CD4-positive, CD25-positive, alpha-beta regulatory T cell (primary cell): Measurements from ENCODE around the gene ASCC3. TPM values are rescaled to one million over a fixed set of nuclear protein-coding genes. Genes with fewer than 3 reads are reported as not detected.
"Not testable (repeated sequence)": the region's sequence is repeated elsewhere in the genome, so short reads cannot be mapped to it uniquely, and the experiment has no call there.

Experiments used
- ATAC-seq, 2 donors: fragments of 150-1000 bp; cut with Tn5 transposase; one replicate each; pipeline ENCODE4 v1.10.0; 2021; ENCODE audit warnings: low read depth in 2 of 2, moderate number of reproducible peaks in 2 of 2, moderate library complexity in 1 of 2
- DNase-seq, 3 donors: peaks; one replicate each; pipeline versions ENCODE4 v3.0.0 to v3.0.0-alpha.2; 2012 to 2022; ENCODE audit warnings: mixed read lengths in 1 of 3
- H3K27ac ChIP-seq: one replicate; pipeline ENCODE4 v1.7.0; 2013; ENCODE audit warnings: mild to moderate bottlenecking, low read length; ENCODE audit not compliant: insufficient read depth, poor library complexity, severe bottlenecking
- H3K27me3 ChIP-seq: one replicate; pipeline ENCODE4 v1.7.0; 2013; ENCODE audit warnings: low read length; ENCODE audit not compliant: control insufficient read depth, insufficient read depth
- H3K36me3 ChIP-seq: one replicate; pipeline ENCODE4 v1.7.0; 2013; ENCODE audit warnings: mild to moderate bottlenecking, low read length, moderate library complexity; ENCODE audit not compliant: control insufficient read depth, insufficient read depth
- H3K4me1 ChIP-seq: 2 replicates; pipeline ENCODE4 v1.7.0; 2013; ENCODE audit warnings: mild to moderate bottlenecking, low read length; ENCODE audit not compliant: insufficient read depth, control insufficient read depth, poor library complexity, severe bottlenecking
- H3K4me3 ChIP-seq: one replicate; pipeline ENCODE4 v1.7.0; 2013; ENCODE audit warnings: low read depth, mild to moderate bottlenecking, low read length, moderate library complexity
- H3K9me3 ChIP-seq, 2 experiments: 1 replicate in 1 of 2; 2 replicates in 1 of 2; pipeline ENCODE4 v1.7.0; 2013; ENCODE audit warnings: low read length in 2 of 2, mild to moderate bottlenecking in 1 of 2, moderate library complexity in 1 of 2; ENCODE audit not compliant: control insufficient read depth in 2 of 2
- H3K27ac Mint-ChIP-seq, 3 donors: one replicate each; pipeline ENCODE4 v1.8.0; 2020 to 2022; ENCODE audit warnings: mild to moderate bottlenecking in 3 of 3, mixed read lengths in 3 of 3, moderate library complexity in 2 of 3
- H3K27me3 Mint-ChIP-seq: one replicate; pipeline ENCODE4 v1.8.0; 2022; ENCODE audit warnings: mild to moderate bottlenecking, mixed read lengths
- H3K36me3 Mint-ChIP-seq: one replicate; pipeline ENCODE4 v1.8.0; 2020; ENCODE audit warnings: mixed read lengths
- H3K4me1 Mint-ChIP-seq, 4 donors: one replicate each; pipeline ENCODE4 v1.8.0; 2020 to 2022; ENCODE audit warnings: mixed read lengths in 4 of 4, mild to moderate bottlenecking in 1 of 4
- H3K4me3 Mint-ChIP-seq, 4 donors: one replicate each; pipeline ENCODE4 v1.8.0; 2020 to 2022; ENCODE audit warnings: mild to moderate bottlenecking in 4 of 4, mixed read lengths in 4 of 4, moderate library complexity in 3 of 4
- H3K9me3 Mint-ChIP-seq, 7 donors: one replicate each; pipeline ENCODE4 v1.8.0; 2020 to 2022; ENCODE audit warnings: mixed read lengths in 7 of 7, mild to moderate bottlenecking in 3 of 7, moderate library complexity in 2 of 7
- polyA plus RNA-seq, 4 donors: library from polyadenylated mRNA; unstranded; fragments of 300-500 nt; fragmentation: Illumina TruSeq; gene quantifications; one replicate each; pipeline ENCODE4 v1.2.3, GENCODE V29; 2021
- total RNA-seq: library from RNA; stranded (reverse); gene quantifications from one replicate; pipeline ENCODE4 v1.2.3, GENCODE V29; 2022

ASCC3 gene
- total and polyA plus RNA-seq, 5 donors from 2014 or later: 22.6 to 51.2 (median 29.2) TPM

DNA sequence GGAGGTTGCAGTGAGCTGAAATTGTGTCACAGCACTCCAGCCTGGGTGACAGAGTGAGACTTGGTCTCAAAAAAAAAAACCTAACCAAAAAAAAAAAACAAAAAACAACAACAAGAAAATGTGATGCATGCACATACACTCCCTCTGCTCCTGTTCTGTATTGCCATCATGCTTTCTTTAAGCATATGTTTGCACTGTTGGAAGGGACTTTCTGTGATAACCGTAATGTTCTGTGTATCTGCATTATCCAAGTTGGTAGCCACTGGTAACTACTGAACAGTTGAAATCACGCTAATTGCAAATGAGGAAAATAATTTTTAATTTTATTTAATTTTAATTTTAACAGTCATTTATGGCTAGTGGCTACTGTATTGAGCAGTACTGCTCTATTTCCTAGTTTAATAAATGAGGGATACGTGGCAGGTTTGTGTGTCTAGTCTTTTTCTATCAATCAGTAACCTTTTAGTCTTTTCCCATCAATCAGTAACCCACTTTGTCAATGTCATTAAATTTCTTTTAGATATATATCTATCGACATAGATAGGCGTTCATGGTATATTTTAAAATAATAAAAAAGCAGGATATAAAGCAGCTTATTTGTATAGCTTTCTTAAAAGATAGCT, 135.6 kb downstream of the ASCC3 start:
- Histone ChIP-seq H3K27ac (no peak overlapping the region), H3K36me3 (peaks cover 9% of the 10 kb centered on the region), H3K9me3 (no peaks in the 10 kb centered on the region), H3K4me3 (no peak overlapping the region), H3K27me3 (no peaks in the 10 kb centered on the region), H3K4me1 (no peaks in the 10 kb centered on the region)
- H3K36me3 Mint-ChIP-seq: peaks cover 30% of the 10 kb centered on the region
- no peak overlapping the region for H3K4me3 Mint-ChIP-seq
- no peak for DNase-seq
- peaks cover 0 to 6% (median 5%) of the 10 kb centered on the region in 4 donors for H3K4me1 Mint-ChIP-seq
- ATAC-seq: no peak
- H3K9me3 Mint-ChIP-seq: peaks cover 0 to 5% (median 3%) of the 10 kb centered on the region in 7 donors
- no peaks in the 10 kb centered on the region for H3K27me3 Mint-ChIP-seq
- no peak overlapping the region for H3K27ac Mint-ChIP-seq

DNA sequence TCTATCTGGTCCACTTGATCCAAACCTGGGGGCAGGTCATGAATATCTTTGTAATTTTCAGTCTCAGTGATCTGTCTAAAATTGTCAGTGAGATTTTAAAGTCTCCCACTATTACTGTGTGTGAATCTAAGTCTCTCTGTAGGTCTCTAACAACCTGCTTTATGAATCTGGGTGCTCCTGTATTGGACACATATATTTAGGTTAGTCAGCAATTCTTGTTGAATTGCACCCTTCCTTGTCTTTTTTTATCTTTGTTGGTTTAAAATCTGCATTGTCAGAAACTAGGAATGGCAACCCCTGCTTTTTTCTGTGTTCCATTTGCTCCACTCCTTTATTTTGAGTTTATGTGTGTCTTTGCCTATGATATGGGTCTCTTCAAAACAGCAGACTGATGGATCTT, 140.7 kb downstream of the ASCC3 start:
- Mint-ChIP-seq H3K27ac (no peak overlapping the region), H3K4me1 (peaks cover 8 to 30% (median 23%) of the 10 kb centered on the region in 4 donors), H3K9me3 (peaks cover 0 to 13% (median 6%) of the 10 kb centered on the region in 7 donors), H3K36me3 (peaks cover 34% of the 10 kb centered on the region), H3K4me3 (peak overlapping the region in 1 of 4 donors; percentile 10), H3K27me3 (no peaks in the 10 kb centered on the region)
- Histone ChIP-seq H3K36me3 (peaks cover 5% of the 10 kb centered on the region), H3K4me1 (no peaks in the 10 kb centered on the region), H3K27ac (no peak overlapping the region), H3K4me3 (no peak overlapping the region), H3K9me3 (no peaks in the 10 kb centered on the region), H3K27me3 (no peaks in the 10 kb centered on the region)
- no peak for ATAC-seq
- no peak for DNase-seq

DNA sequence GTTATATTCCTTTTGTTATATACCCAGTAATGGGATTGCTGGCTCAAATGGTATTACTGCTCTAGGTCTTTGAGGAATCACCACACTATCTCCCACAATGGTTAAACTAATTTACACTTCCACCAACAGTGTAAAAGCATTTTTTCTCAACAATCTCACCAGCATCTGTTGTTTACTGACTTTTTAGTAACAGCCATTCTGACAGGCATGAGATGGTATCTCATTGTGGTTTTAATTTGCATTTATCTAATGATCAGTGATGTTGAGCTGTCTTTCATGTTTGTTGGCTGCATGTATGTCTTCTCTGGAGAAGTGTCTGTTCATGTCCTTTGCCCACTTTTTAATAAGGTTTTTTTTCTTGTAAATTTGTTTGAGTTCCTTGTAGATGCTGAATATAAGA, 143.4 kb downstream of the ASCC3 start:
- H3K4me1 Mint-ChIP-seq: peaks cover 8 to 35% (median 24%) of the 10 kb centered on the region in 4 donors
- H3K27me3 ChIP-seq, H3K4me1 ChIP-seq, H3K27ac ChIP-seq, H3K4me3 ChIP-seq, ATAC-seq, H3K4me3 Mint-ChIP-seq, H3K9me3 ChIP-seq, H3K36me3 ChIP-seq, H3K27me3 Mint-ChIP-seq: not testable (repeated sequence)
- H3K27ac Mint-ChIP-seq: peak overlapping the region in 2 of 3 donors; percentile 23 to 72
- H3K36me3 Mint-ChIP-seq: peaks cover 28% of the 10 kb centered on the region
- peak in 2 of 3 donors; percentile 8 to 11 for DNase-seq
- H3K9me3 Mint-ChIP-seq: peaks cover 0 to 13% (median 6%) of the 10 kb centered on the region in 7 donors

DNA sequence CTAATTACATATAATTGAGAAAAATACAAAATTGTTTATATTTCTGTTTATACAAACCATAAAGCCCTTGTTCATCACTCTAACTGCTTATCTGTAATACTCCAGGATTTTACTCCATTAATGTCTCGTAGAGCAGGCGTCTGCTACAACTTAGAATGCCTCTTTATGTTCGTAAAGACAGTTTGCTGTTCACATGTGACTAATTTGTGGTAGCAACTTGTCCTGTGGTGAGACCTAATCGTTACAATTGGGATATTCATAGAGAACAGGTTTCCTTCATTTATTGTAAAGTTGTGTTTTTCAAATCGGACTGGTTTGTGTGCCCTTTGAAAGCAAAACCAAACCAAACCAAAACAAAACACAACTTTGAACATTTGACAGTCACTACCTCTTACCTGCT, 149.7 kb downstream of the ASCC3 start:
- no peaks in the 10 kb centered on the region for H3K4me1 ChIP-seq
- no peak for ATAC-seq
- no peaks in the 10 kb centered on the region for H3K36me3 Mint-ChIP-seq
- peaks cover 2% of the 10 kb centered on the region for H3K36me3 ChIP-seq
- DNase-seq: no peak
- no peaks in the 10 kb centered on the region for H3K27me3 Mint-ChIP-seq
- no peak overlapping the region for H3K4me3 ChIP-seq
- H3K27ac Mint-ChIP-seq: no peak overlapping the region
- no peaks in the 10 kb centered on the region for H3K9me3 ChIP-seq
- no peak overlapping the region for H3K27ac ChIP-seq
- H3K4me3 Mint-ChIP-seq: no peak overlapping the region
- no peaks in the 10 kb centered on the region for H3K27me3 ChIP-seq
- peaks cover 0 to 5% (median 2%) of the 10 kb centered on the region in 4 donors for H3K4me1 Mint-ChIP-seq
- no peaks in the 10 kb centered on the region for H3K9me3 Mint-ChIP-seq

DNA sequence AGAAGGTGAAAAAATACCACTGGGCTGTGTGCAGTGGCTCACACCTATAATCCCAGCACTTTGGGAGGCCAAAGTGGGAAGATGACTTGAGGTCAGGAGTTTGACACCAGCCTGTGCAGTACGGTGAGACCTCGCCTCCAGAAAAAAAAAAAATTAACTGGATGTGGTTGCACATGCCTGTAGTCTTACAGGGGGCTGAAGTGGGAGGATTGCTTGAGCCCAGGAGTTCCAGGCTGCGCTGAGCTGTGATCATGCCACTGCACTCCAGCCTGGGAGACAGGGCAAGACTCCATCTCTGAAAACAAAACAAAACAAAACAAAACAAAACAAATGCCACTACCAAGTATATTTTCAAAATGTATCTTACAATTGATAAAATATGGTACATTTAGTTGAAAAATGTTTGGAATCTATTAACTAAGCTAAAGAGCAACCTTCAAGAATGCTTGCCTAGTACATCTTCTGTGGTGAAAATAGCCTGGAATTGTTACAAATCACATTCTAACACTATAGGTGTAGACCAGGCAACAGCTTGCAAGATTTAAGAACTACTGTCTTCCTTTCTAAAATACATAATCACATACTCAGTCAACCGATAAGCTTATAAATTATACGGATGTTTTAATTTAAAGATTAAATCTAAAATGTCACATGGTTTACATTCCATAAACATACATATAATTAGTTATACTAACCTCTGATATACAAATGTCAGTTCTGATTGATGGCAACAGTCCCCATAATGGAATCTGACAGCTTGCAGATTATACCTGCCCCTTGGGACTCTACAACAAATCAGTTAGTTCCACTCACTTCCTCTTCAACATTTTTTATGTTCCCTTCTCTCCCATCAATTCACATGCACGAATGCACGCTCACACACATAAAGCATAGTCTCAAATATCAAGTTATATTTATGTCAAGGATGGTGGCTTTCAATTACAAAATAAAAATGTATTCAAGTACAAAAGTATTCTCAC, 150.8 kb downstream of the ASCC3 start:
- Histone ChIP-seq H3K27me3 (no peaks in the 10 kb centered on the region), H3K36me3 (peaks cover 2% of the 10 kb centered on the region), H3K4me3 (no peak overlapping the region), H3K9me3 (no peaks in the 10 kb centered on the region), H3K27ac (no peak overlapping the region), H3K4me1 (no peaks in the 10 kb centered on the region)
- peaks cover 0 to 5% (median 2%) of the 10 kb centered on the region in 4 donors for H3K4me1 Mint-ChIP-seq
- ATAC-seq: no peak
- no peak for DNase-seq
- no peaks in the 10 kb centered on the region for H3K27me3 Mint-ChIP-seq
- no peak overlapping the region for H3K27ac Mint-ChIP-seq
- H3K4me3 Mint-ChIP-seq: no peak overlapping the region
- H3K9me3 Mint-ChIP-seq: no peaks in the 10 kb centered on the region
- H3K36me3 Mint-ChIP-seq: peaks cover 3% of the 10 kb centered on the region

DNA sequence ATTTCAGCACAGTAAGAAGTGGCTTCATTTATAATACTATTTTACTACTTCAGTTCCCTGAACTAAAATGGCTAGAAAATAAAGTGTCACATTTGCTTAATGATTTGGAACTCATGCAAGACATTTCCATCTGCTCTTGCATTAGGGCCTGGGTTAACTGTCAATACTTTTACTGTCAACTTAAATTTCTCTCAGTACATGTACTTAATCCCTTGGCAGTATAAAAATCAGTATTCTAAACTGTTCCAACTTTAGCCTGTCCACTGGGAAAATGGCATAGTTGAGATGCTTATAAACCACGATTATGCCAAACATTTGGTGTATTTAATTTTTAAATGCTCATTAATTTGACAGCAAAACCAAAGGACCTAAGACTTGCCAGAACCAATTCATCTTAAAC, 154.5 kb downstream of the ASCC3 start:
- no peak overlapping the region for H3K27ac ChIP-seq
- H3K36me3 ChIP-seq: peaks cover 6% of the 10 kb centered on the region
- peaks cover 0 to 2% (median 0%) of the 10 kb centered on the region in 7 donors for H3K9me3 Mint-ChIP-seq
- no peak overlapping the region for H3K4me3 ChIP-seq
- peaks cover 0 to 7% (median 3%) of the 10 kb centered on the region in 4 donors for H3K4me1 Mint-ChIP-seq
- H3K4me3 Mint-ChIP-seq: no peak overlapping the region
- ATAC-seq: no peak
- no peaks in the 10 kb centered on the region for H3K27me3 Mint-ChIP-seq
- peaks cover 27% of the 10 kb centered on the region for H3K36me3 Mint-ChIP-seq
- DNase-seq: no peak
- H3K27ac Mint-ChIP-seq: peak overlapping the region in 2 of 3 donors; percentile 3 to 34
- no peaks in the 10 kb centered on the region for H3K9me3 ChIP-seq
- no peaks in the 10 kb centered on the region for H3K27me3 ChIP-seq
- H3K4me1 ChIP-seq: no peaks in the 10 kb centered on the region

DNA sequence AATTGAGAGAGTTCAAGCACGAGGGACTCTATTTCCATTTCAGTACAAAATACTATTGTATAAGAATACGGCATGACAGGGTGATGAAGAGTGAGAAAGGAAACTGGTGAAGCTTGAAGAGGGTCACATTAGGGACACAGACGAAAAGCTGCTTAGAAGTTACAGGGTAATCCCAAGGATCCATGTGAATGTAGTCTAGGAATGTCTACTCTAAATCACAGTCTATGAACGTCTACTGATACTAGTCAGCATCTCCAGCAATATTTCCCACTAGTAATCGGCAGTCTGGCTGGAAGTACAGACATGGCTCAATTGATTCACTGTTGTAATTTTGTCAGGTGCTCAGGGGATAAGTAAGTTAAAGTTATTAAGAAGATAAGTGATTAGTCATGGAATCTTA, 156.4 kb downstream of the ASCC3 start:
- peaks cover 6% of the 10 kb centered on the region for H3K36me3 ChIP-seq
- no peaks in the 10 kb centered on the region for H3K4me1 ChIP-seq
- Mint-ChIP-seq H3K36me3 (peaks cover 29% of the 10 kb centered on the region), H3K4me1 (peaks cover 12 to 15% (median 13%) of the 10 kb centered on the region in 4 donors), H3K9me3 (peaks cover 0 to 2% (median 0%) of the 10 kb centered on the region in 7 donors), H3K27me3 (no peaks in the 10 kb centered on the region), H3K27ac (peak overlapping the region in 2 of 3 donors; percentile 20 to 82), H3K4me3 (no peak overlapping the region)
- no peak for ATAC-seq
- H3K9me3 ChIP-seq: no peaks in the 10 kb centered on the region
- H3K27me3 ChIP-seq: no peaks in the 10 kb centered on the region
- H3K27ac ChIP-seq: no peak overlapping the region
- no peak for DNase-seq
- H3K4me3 ChIP-seq: no peak overlapping the region
